Cardiac muscle cell (in vitro differentiated cells and primary cell): ENCODE data around the gene TNNT1. TPM values are rescaled to one million over a fixed set of nuclear protein-coding genes. Genes with fewer than 3 reads are reported as not detected.
"Not testable (repeated sequence)": the region's sequence is repeated elsewhere in the genome, so short reads cannot be mapped to it uniquely, and the experiment has no call there.

Source experiments
- DNase-seq, 2 donors: peaks; one replicate each; pipeline versions ENCODE4 v3.0.0 to v3.0.0-alpha.2; 2010 to 2017; ENCODE audit warnings: low read depth in 1 of 2, low spot score in 1 of 2
- H3K27ac ChIP-seq: fragments of 200-600 bp; sonication (generic); 2 replicates; pipeline ENCODE4 v1.5.1; 2016
- H3K27me3 ChIP-seq: fragments of 200-600 bp; sonication (generic); 2 replicates; pipeline ENCODE4 v1.6.0; 2016; ENCODE audit warnings: control low read depth
- H3K36me3 ChIP-seq: fragments of 200-600 bp; sonication (generic); 2 replicates; pipeline ENCODE4 v1.5.1; 2016; ENCODE audit warnings: control low read depth
- H3K4me1 ChIP-seq: fragments of 200-600 bp; sonication (generic); 2 replicates; pipeline ENCODE4 v1.8.1; 2017; ENCODE audit warnings: low read depth, mild to moderate bottlenecking, mixed run types
- H3K4me3 ChIP-seq: fragments of 200-600 bp; sonication (generic); 2 replicates; pipeline ENCODE4 v1.5.1; 2016; ENCODE audit warnings: mild to moderate bottlenecking
- H3K9me3 ChIP-seq: fragments of 200-600 bp; sonication (generic); 2 replicates; pipeline ENCODE4 v1.5.1; 2017; ENCODE audit warnings: low read depth, mild to moderate bottlenecking, control low read depth
- polyA plus RNA-seq: library from polyadenylated mRNA; unstranded; fragments of >200 nt; fragmentation: Nextera tagmentation; extraction: Ambion mirVana; gene quantifications from 2 replicates; pipeline ENCODE4 v1.2.1, GENCODE V29; 2016
- total RNA-seq: library from RNA; depleted of rRNA; stranded (reverse); fragments of >200 nt; gene quantifications from 2 replicates; pipeline ENCODE4 v1.2.3, GENCODE V29; 2016
- TF ChIP-seq, protein P1 (sequence below): IDR thresholded peaks from 2 replicates; pipeline ENCODE4 v1.5.1; 2012; ENCODE audit warnings: low read depth, mild to moderate bottlenecking, low read length

The TNNT1 gene
- total and polyA plus RNA-seq, 2 experiments from 2014 or later, result 25.0 to 34.7 TPM

DNA sequence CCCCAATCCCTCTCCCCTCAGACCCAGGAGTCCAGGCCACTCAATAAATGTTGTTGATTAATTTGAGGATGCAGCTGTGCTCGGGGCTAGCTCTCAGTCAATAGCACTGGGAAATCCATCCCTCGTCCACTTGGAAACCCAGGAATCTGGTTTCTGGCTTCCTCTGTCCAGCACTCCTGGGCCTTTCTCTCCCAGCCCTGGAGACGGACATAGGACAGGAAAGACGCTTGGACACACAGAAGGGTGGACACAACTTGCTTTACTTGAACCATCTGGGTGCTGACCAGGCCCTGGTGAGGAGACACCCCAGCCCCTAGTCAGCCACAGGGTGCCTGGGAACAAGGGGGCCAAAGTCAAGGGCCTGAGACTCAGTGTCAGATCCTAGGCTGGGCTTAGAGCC lies 9.4 kb upstream of the TNNT1 start:
- Histone ChIP-seq H3K27ac (peak overlapping the region; percentile 48), H3K9me3 (no peaks in the 10 kb centered on the region), H3K4me1 (peaks cover 15% of the 10 kb centered on the region), H3K27me3 (peaks cover 22% of the 10 kb centered on the region), H3K4me3 (no peak overlapping the region), H3K36me3 (no peaks in the 10 kb centered on the region)
- no peak for DNase-seq
- TF ChIP-seq, protein P1, sequence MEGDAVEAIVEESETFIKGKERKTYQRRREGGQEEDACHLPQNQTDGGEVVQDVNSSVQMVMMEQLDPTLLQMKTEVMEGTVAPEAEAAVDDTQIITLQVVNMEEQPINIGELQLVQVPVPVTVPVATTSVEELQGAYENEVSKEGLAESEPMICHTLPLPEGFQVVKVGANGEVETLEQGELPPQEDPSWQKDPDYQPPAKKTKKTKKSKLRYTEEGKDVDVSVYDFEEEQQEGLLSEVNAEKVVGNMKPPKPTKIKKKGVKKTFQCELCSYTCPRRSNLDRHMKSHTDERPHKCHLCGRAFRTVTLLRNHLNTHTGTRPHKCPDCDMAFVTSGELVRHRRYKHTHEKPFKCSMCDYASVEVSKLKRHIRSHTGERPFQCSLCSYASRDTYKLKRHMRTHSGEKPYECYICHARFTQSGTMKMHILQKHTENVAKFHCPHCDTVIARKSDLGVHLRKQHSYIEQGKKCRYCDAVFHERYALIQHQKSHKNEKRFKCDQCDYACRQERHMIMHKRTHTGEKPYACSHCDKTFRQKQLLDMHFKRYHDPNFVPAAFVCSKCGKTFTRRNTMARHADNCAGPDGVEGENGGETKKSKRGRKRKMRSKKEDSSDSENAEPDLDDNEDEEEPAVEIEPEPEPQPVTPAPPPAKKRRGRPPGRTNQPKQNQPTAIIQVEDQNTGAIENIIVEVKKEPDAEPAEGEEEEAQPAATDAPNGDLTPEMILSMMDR, result no peak

DNA sequence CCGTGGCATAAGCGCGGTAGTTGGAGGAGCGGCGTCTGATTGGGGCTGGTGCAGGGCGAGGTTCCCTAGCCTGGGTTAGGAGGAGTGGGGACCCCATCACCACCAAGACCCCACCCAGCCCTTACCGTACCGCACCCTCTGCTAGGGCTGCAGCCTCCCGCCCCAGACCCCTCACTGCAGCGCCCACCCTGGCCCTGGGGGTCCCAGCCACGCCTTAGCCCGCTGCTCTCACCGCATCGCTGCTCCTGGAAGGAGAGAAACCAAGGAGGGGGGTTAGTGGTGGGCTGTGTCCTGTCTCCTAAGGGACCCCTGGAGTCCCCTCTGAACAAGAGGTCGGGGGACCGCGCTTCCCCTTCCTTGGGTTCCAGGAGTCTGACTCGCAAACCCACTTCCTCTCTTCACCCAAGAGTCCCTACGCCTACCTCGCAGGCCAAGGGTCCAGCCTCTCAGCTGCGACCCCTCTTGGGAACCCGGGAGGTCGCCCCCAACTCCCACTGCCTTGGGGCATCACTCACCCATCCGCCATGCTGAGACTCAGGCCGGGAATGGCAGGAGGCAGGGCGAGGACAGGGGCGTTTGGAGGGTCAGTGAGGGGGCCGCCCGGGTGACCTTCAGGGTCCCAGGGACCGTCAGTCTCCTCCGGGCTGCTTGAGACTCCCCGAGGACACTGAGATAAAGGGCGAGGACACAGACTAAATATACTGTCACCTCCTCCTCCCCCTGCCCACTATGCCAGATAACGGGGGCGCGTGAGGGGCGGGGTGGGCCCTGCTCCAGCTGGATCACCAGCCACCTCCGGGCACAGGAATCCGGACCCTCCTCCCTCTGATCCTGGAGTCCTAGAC lies 8.3 kb upstream of the TNNT1 start, which contains the start of gene TNNI3:
TSS of gene TNNI3 (minus strand) at position 669 of the 845 bp plus-strand sequence. CDS start at position 526, 143 bp downstream.
- H3K4me1 ChIP-seq, result peaks cover 15% of the 10 kb centered on the region
- H3K36me3 ChIP-seq, result no peaks in the 10 kb centered on the region
- peaks cover 17% of the 10 kb centered on the region for H3K27me3 ChIP-seq
- TF ChIP-seq, protein P1, result no peak
- DNase-seq, result no peak
- peak within 1 kb of the TSS; percentile 48 for H3K27ac ChIP-seq
- H3K9me3 ChIP-seq, result no peaks in the 10 kb centered on the region
- peak within 1 kb of the TSS; percentile 34 for H3K4me3 ChIP-seq

DNA sequence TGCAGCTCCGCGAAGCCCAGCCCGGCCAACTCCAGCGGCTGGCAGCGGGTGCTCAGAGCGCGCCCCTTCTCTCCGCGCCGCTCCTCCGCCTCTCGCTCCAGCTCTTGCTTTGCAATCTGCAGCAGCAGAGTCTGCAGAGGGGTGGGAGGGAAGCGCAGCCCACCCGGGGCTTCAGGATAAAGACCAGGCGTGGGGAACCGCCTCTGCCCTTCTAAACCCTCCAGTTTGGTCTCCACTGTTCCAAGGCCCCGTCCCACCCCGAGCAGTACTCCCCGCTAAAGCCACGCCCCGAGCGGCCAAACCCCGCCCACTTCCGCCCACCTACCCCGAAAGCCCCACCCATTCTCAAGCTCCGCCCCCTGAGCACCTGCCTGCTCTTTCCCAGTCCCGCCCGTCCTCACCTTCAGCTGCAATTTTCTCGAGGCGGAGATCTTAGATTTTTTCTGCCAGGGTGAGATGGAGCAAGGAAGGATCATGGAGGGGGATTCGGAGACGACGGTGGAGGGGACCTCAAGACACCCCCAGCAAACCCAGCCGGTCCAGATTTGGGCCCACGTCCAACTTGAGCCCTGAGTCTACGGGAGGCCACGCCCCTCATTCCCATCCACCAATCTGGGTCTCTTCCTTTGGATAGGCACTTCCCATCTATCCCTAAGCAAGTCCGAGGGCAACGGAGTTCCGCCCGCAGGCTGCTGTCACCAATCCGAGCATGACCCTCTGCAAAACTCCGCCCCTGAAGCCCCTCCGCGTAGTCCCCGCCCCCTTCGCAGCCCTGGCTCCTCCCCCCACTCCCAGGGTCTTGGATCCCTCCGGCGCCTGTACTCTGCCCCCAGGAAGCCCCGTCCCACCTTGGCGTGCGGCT lies 7.4 kb upstream of the TNNT1 start:
- peak; percentile 43 to 87 for DNase-seq
- H3K9me3 ChIP-seq, result no peaks in the 10 kb centered on the region
- TF ChIP-seq, protein P1, result no peak
- peaks cover 15% of the 10 kb centered on the region for H3K4me1 ChIP-seq
- H3K27me3 ChIP-seq, result peaks cover 8% of the 10 kb centered on the region
- H3K36me3 ChIP-seq, result no peaks in the 10 kb centered on the region
- peak overlapping the region; percentile 34 for H3K4me3 ChIP-seq
- H3K27ac ChIP-seq, result no peak overlapping the region

DNA sequence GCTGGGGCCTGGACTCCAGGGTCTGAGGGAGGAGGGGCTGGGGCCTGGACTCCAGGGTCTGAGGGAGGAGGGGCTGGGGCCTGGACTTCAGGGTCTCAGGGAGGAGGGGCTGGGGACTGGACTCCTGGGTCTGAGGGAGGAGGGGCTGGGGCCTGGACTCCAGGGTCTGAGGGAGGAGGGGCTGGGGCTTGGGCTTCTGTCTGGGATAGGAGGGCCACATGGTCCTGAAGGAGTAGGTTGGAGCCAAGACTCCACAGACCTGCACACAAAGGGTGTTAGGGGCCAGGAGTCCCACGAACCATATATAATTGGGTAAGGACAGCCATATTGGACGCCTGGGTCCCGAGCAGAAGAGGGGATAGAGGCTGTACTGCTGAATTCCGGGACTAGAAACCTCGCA lies 6.8 kb upstream of the TNNT1 start:
- not testable (repeated sequence) for H3K9me3 ChIP-seq, H3K27ac ChIP-seq, H3K27me3 ChIP-seq, H3K36me3 ChIP-seq, DNase-seq
- Histone ChIP-seq H3K4me3 (peak overlapping the region; percentile 34), H3K4me1 (peaks cover 15% of the 10 kb centered on the region)

DNA sequence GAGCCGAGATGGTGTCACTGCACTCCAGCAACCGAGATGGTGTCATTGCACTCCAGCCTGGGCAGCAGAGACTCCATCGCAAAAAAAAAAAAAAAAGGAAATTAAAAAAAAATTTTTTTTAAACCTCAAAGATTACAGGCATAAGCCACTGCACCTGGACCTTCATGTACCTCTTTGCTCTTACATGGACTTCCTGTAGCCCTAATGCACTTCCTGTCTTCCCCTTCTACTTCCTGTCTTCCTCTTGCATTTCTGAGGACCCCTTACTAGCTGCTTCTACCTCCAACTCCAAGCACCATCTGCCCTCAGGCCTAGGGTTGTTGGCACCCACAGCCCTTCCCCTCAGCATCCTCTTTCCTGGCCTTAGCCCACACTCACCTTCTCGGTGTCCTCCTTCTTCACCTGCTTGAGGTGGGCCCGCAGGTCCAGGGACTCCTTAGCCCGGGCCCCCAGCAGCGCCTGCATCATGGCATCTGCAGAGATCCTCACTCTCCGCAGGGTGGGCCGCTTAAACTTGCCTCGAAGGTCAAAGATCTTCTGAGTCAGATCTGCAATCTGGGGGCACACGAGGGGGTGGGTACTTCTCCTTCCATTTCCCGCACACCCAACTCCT lies 4.8 kb upstream of the TNNT1 start:
- H3K27ac ChIP-seq, result no peak overlapping the region
- no peaks in the 10 kb centered on the region for H3K27me3 ChIP-seq
- peaks cover 11% of the 10 kb centered on the region for H3K4me1 ChIP-seq
- TF ChIP-seq, protein P1, result no peak
- DNase-seq, result no peak
- no peaks in the 10 kb centered on the region for H3K36me3 ChIP-seq
- H3K9me3 ChIP-seq, result no peaks in the 10 kb centered on the region
- H3K4me3 ChIP-seq, result no peak overlapping the region
